DND-41 (cell line): ENCODE results near the gene NANS.

Experiments
- CTCF ChIP-seq: IDR thresholded peaks from 2 replicates; pipeline ENCODE4 v1.5.1; 2012; ENCODE audit warnings: borderline replicate concordance, low read length, moderate library complexity, mild to moderate bottlenecking; ENCODE audit not compliant: poor library complexity, severe bottlenecking; ENCODE audit errors: extremely low read depth
- EZH2 ChIP-seq: IDR thresholded peaks from 3 replicates; pipeline ENCODE4 v1.6.1; 2012; ENCODE audit warnings: borderline replicate concordance, low read depth, mild to moderate bottlenecking, moderate library complexity, low read length, inconsistent platforms; ENCODE audit not compliant: severe bottlenecking

- TF ChIP-seq CTCF (no peak), EZH2 (no peak)
Measured at GRCh38 chr9:98100456-98100855, 43.9 kb downstream of the NANS start.
